GM21360 (cell line): ENCODE measurements around the gene MYH6.

ENCODE experiments used
- ATAC-seq: cut with Tn5 transposase; IDR thresholded peaks from one replicate; pipeline ENCODE4 v1.9.1; 2021; ENCODE audit warnings: mild to moderate bottlenecking, moderate library complexity; ENCODE audit not compliant: unreplicated experiment

MYH6 gene

DNA sequence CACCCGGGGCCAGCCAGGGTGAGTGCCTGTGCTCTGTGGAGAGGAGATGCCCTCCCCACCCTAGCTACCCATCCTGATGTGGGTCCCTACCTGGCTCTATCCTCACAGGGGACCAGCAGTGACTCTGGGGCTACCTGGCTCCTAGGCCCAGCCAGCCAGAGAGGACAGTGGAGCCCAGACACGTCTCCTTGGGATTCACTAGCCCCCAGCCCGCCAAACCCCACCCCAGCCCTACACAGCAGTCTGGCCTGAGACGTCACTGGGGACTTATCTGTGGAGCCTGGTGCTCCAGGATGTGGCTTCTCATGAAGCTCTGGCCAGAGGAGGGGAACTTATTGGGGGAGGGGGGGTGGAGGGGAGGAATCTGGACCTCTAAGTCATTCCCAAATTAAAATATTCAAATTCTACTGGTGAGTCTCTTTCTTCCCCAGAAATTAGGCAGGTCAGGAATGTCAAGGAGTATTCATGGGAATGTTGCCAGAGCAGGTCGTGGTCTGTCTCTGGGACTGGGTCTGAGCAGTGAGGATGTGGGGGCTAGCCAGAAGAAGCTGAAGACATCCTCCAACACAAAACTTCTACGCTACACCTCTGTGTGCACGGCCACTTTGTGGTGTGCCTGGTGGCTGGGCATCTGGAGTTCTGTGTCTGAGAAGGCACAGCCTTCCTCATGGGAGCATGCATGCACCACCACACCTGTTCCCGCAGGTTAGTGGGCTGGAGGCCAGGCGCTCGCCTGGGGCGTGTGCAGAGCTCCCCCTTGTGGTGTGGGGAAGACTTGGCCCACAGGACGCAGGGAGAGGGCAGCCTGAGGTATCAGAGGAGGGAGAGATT is 28.5 kb downstream of the MYH6 start:
- ATAC-seq = no peak

- no peak for ATAC-seq
These were observed 29.4 kb downstream of the MYH6 start for GRCh38 chr14:23378612-23379220.

DNA sequence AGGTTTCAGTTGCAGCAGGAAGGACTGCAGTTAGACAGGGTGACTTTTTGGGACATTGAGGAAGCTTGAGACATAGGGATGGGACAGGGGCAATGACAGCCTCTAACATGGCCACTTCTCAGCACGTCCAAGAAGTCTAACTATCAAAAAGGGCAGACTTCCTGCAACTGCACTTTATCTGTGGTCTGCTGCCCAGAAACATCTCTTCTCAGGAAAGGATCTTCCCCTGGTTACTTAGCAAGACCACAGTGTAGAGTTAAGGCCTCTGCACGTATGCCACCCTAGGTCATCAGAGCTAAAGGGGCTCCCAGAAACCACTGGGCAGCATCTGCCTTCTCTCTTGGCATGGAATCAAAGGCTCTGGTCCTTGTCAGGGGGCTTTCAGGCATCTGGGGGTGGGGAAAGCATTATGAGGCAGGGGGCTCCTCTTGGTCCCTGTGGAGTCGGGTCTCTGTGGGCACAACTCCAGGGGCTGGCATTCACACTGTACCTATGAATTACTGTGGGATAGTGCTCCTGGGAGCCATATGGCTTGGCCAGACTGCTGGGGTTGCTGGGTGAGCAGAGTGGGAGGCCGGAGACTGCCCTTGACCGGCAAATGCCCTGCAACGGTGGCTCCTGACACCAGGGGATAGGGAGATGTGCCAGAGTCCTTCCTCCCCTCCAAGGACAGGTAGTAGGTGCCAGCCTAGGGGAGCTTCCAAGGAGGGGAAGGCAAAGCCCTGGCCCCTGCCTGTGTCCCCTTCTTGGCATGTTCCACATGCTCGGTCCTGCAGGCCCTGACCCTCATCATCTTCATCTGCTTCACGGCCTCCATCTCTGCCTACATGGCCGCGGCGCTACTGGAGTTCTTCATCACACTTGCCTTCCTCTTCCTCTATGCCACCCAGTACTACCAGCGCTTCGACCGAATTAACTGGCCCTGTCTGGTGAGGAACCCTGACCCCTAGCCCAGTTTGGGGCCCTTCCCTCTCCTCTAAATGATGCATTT is 30.2 kb downstream of the MYH6 start:
- ATAC-seq = no peak

DNA sequence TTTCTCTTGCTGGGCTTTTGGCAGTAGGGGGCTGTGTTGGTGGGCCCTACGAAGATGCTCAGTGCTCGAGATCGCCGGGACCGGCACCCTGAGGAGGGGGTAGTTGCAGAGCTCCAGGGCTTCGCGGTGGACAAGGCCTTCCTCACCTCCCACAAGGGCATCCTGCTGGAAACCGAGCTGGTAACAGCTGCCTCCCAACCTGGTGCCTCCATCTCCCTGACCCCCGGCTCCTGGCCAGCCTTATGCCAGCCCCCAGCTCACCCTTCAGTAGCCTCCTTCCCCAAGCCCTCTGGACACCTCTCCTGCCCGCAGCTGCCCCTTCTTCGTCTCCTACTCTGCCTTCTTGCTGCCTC is 30.9 kb downstream of the MYH6 start:
- ATAC-seq = no peak

- no peak for ATAC-seq
These were observed 31.4 kb downstream of the MYH6 start, which contains the start of gene CMTM5 for GRCh38 chr14:23376482-23377197. Gene CMTM5, plus strand, starts transcription at chr14:23377046. Its CDS starts 206 bp downstream, at chr14:23377252.

- no peak for ATAC-seq
These were observed 32.4 kb downstream of the MYH6 start for GRCh38 chr14:23375527-23376251.

GRCh38 chr14:23373041-23373440 is 35.0 kb downstream of the MYH6 start:
- no peak for ATAC-seq

GRCh38 chr14:23372509-23372908 is 35.6 kb downstream of the MYH6 start, which contains the start of gene IL25:
Gene IL25, plus strand, starts transcription at chr14:23372809.
- no peak for ATAC-seq

DNA sequence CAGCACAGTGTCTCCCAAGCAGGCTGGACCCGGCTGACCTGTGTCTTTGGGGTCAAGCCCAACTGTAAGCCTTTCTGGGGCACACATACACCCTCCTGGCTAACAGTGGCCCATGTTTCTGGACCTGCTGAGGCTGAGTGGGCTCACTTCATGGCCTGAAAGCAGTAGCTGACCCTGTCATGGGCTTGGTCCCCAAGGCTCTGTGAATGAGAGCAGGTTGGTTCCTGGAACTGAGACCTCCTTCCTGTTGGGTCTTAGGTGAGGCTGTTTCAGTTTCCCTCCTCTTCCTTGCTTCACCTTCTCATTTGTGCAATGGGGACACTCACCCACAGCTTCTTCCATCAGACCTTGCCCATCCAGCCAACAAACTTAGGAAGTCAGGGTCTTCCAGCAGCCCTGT is 36.2 kb downstream of the MYH6 start:
- no peak for ATAC-seq

DNA sequence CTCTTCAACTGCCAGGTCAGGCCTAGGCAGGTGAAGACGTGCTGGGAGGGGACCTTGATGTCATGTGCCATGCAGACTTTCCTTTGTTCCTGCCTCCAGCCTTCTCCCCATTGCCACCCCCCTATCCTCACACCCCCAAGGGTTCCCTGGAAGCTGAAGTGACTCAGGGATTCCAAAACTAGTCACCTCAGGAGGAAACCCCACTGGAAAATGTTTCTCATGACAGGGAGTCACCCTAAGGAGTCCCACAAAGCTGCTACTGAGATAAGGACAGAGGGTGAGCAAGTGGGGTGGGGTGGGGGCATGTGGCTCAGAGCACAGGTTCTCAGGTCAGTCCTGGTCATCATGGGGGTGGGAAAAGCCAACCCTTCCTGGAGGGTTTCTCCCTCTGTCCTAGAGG is 37.9 kb downstream of the MYH6 start:
- ATAC-seq = no peak

GRCh38 chr14:23366426-23366921 is 41.6 kb downstream of the MYH6 start:
- ATAC-seq = no peak

- no peak for ATAC-seq
These were observed 42.2 kb downstream of the MYH6 start for GRCh38 chr14:23365732-23366425.

DNA sequence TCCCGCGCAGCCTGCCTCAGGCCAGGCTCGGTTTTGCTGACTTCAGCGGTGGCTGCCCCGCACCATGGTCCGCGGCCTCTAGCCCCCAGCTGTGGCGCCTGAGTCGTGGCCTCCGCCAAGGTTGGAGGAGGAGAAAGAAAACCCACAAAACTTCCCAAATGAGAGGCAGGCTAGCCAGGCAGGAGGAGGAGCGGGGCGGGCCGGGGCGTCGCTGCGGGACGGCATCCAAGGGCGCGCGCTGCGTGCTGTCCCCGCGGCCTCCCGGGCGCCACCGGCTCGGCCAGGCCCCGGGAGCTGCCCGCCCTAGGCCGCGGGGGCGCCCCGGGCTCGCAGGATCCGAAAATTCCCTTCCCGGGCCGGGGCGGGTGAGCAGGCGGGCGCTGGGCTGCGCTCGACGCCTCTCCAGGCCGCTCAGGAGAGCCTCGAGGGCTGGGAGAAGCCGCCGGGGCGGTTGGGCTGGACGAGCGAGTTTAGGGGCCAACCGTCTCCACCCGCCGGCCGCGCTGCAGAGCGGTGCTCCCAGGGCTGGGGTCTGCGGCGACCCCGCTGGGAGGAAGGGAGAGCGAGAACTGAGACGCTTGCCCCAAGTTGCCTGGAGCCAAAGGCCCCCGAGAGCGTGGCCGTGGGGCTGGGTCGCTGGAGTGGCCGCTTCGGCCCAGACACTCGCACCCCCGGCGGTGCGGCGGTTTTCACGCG is 42.9 kb downstream of the MYH6 start, which contains the start of gene EFS:
Gene EFS, minus strand, starts transcription at position 137 of the 696 bp plus-strand sequence. CDS start 147 bp downstream, outside the sequence.
- ATAC-seq = no peak

- no peak for ATAC-seq
These were observed 43.7 kb downstream of the MYH6 start for GRCh38 chr14:23364164-23365035.

GRCh38 chr14:23362200-23362599 is 45.9 kb downstream of the MYH6 start:
- no peak for ATAC-seq

GRCh38 chr14:23361763-23362162 is 46.3 kb downstream of the MYH6 start:
- no peak for ATAC-seq

DNA sequence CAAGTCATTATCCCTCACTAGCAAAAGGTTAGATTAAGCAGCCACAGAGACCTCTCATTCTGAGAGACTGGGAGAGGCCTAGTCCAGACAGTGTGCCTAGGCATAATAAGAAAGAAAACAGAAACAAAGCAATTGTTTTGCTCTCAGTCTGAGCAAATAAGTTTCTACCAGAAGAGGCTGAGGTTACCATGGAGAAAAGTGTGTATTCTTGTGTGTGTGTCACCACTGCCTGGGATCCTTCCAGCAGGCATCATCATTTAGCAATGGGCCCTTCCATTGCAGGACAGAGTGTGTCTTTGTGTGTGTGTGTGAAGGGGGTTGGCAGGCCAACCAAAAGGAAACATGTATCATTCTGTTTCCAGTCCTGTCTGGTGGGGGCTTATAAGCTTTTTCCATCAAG is 46.8 kb downstream of the MYH6 start:
- ATAC-seq = no peak
